Suprapubic skin (tissue), 4 donors: ENCODE data around the gene CES4A.
"Not testable (repeated sequence)": the region's sequence is repeated elsewhere in the genome, so short reads cannot be mapped to it uniquely, and the experiment has no call there.

ENCODE experiments used
- CTCF ChIP-seq, 2 donors: fragments of 200-600 bp in 1 of 2; fragments of 450-650 bp in 1 of 2; sonication (generic) in 1 of 2; IDR thresholded peaks; one replicate each; pipeline ENCODE4 v1.5.1; 2016 to 2019; ENCODE audit warnings: antibody characterized with exemption in 2 of 2, mild to moderate bottlenecking in 1 of 2, moderate library complexity in 1 of 2
- EP300 ChIP-seq: sonication (generic); formaldehyde crosslinking; IDR thresholded peaks from one replicate; pipeline ENCODE4 v1.6.1; 2017; ENCODE audit warnings: antibody characterized with exemption
- POLR2AphosphoS5 ChIP-seq, 3 donors: sonication (generic); formaldehyde crosslinking; IDR thresholded peaks; one replicate each; pipeline ENCODE4 v1.6.1; 2017; ENCODE audit warnings: antibody characterized with exemption in 3 of 3

- TF ChIP-seq POLR2AphosphoS5 (IDR thresholded peaks at IDR 0.05); EP300; CTCF (IDR thresholded peaks at IDR 0.05): not testable (repeated sequence)
Observed at GRCh38 chr16:66944971-66945370, 43.4 kb upstream of the CES4A start.
